ENCODE data around the gene PHOSPHO2. TPM values are rescaled to one million over a fixed set of nuclear protein-coding genes. Genes with fewer than 3 reads are reported as not detected.

The PHOSPHO2 gene
- total and polyA plus RNA-seq, 9 of the 15 experiments (the other 6 are each of a cell fraction or from before 2014, with no cell fraction given): 7.8 to 19.1 (median 11.7) TPM

DNA sequence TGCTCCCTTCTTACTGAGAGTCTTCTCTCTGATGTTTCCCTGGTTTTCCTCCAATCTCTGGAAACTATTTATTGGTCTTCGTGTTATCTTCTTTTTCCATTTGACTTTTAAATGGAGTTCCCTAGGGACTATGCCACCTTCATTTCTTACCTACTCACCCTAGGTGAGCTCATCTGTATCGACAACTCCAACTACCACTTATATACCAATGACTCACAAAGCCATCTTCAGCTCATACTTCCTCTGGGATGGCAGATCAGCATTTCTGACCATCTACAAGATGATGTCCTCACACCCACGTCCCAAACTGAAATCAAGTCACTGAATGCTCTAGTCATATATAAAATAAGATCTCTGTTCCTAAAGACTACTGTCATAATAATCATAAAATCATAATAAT, 40.6 kb upstream of the PHOSPHO2 start:
- CTCF ChIA-PET (ENCODE audit: low intra/inter-chr PET ratio): no interaction called here
- POLR2A ChIA-PET: interaction anchor here (1.4 to 3.8 kb wide), 3 partner anchors 10 to 40 kb away, joined by 3 to 11 read pairs (median 3); partner anchors contain the start of genes CFAP210 and PHOSPHO2
- no peaks in the 10 kb centered on the region; a peak in 1 of 5 replicates for H3K4me1 ChIP-seq (replicated peaks in 1 of 2; ENCODE audit: control insufficient read depth in 2 of 2, insufficient read depth in 2 of 2, low read length in 2 of 2)
- no peaks in the 10 kb centered on the region for H3K79me2 ChIP-seq (ENCODE audit: control insufficient read depth, insufficient read depth, low read length)
- no peak overlapping the region for H3K4me2 ChIP-seq (ENCODE audit: insufficient read depth, low read length)
- intact Hi-C loops (cut with micrococcal nuclease): no loop called here
- peak overlapping the region; percentile 35; the same call in 1 of the 2 replicates for H2AFZ ChIP-seq (ENCODE audit: low read depth, low read length)
- no peaks in the 10 kb centered on the region for H3K27me3 ChIP-seq (ENCODE audit: control insufficient read depth in 2 of 2, insufficient read depth in 2 of 2, low read length in 2 of 2)
- H3K9ac ChIP-seq (ENCODE audit: insufficient read depth in 1 of 2, low read depth in 2 of 2, low read length in 2 of 2): no peak overlapping the region
- TF ChIP-seq, protein P1, sequence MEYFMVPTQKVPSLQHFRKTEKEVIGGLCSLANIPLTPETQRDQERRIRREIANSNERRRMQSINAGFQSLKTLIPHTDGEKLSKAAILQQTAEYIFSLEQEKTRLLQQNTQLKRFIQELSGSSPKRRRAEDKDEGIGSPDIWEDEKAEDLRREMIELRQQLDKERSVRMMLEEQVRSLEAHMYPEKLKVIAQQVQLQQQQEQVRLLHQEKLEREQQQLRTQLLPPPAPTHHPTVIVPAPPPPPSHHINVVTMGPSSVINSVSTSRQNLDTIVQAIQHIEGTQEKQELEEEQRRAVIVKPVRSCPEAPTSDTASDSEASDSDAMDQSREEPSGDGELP (CRISPR knock-in tag; IDR thresholded peaks at IDR 0.05; ENCODE audit: borderline replicate concordance): no peak
- TF ChIP-seq ATF3 (IDR thresholded peaks at IDR 0.05) (peak; percentile 54), ATF3 (CRISPR knock-in tag; conservative IDR thresholded peaks at IDR 0.05) (no peak), E2F3 (CRISPR knock-in tag; IDR thresholded peaks at IDR 0.05) (no peak), EGR1 (conservative IDR thresholded peaks at IDR 0.05) (0 out of 2 replicates have a peak, but pooled peaks have one; percentile 7), CREB3 (tag; conservative IDR thresholded peaks at IDR 0.05; ENCODE audit: low read depth) (no peak), MEF2A (IDR thresholded peaks at IDR 0.05; ENCODE audit: control insufficient read depth, low read depth, low read length) (0 out of 2 replicates have a peak, but pooled peaks have one; percentile 6)
- TF ChIP-seq, protein P2, sequence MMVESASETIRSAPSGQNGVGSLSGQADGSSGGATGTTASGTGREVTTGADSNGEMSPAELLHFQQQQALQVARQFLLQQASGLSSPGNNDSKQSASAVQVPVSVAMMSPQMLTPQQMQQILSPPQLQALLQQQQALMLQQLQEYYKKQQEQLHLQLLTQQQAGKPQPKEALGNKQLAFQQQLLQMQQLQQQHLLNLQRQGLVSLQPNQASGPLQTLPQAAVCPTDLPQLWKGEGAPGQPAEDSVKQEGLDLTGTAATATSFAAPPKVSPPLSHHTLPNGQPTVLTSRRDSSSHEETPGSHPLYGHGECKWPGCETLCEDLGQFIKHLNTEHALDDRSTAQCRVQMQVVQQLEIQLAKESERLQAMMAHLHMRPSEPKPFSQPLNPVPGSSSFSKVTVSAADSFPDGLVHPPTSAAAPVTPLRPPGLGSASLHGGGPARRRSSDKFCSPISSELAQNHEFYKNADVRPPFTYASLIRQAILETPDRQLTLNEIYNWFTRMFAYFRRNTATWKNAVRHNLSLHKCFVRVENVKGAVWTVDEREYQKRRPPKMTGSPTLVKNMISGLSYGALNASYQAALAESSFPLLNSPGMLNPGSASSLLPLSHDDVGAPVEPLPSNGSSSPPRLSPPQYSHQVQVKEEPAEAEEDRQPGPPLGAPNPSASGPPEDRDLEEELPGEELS (CRISPR knock-in tag; IDR thresholded peaks at IDR 0.05; ENCODE audit: borderline replicate concordance): no peak
- no peaks in the 10 kb centered on the region for H3K9me3 ChIP-seq (replicated peaks; ENCODE audit: control insufficient read depth, insufficient read depth, low read depth, low read length)
- no TSS peak for BruUV-seq (replicated peaks)
- no peak for DNase-seq (ENCODE audit: extremely low read depth in 1 of 4, low spot score in 3 of 4)
- ATAC-seq: no peak
- H3K9me1 ChIP-seq (ENCODE audit: control insufficient read depth, insufficient read depth, low read length): no peaks in the 10 kb centered on the region
- no peak overlapping the region for H3K4me3 ChIP-seq
- H4K20me1 ChIP-seq (replicated peaks; ENCODE audit: control insufficient read depth, insufficient read depth, low read length): no peaks in the 10 kb centered on the region
- 27% methylated on average over 3 of the region's 3 CpGs for WGBS (ENCODE audit: insufficient coverage, low coverage, missing lambda C conversion rate)
- in situ Hi-C loops (cut with MboI): no loop called here
- no peak for FAIRE-seq
- H3K27ac ChIP-seq (ENCODE audit: extremely low read depth, low read depth, low read length): no peak overlapping the region
- no peaks in the 10 kb centered on the region for H3K36me3 ChIP-seq (ENCODE audit: control insufficient read depth, insufficient read depth, low read length)
